ENCODE results near the gene CCNB2. TPM values are rescaled to one million over a fixed set of nuclear protein-coding genes. Genes with fewer than 3 reads are reported as not detected.

CCNB2 gene
- total RNA-seq, 6 experiments from 2014 or later = 27.7 to 61.5 (median 55.6) TPM

- Mint-ChIP-seq H3K4me1 (ENCODE audit: low read depth) (no peaks in the 10 kb centered on the region), H3K4me3 (no peak overlapping the region), H3K27me3 (ENCODE audit: insufficient read depth) (peaks cover 1% of the 10 kb centered on the region; the same call in 1 of the 2 replicates), H3K9me3 (peaks cover 19% of the 10 kb centered on the region), H3K36me3 (ENCODE audit: low read depth) (peaks cover 51% of the 10 kb centered on the region), H3K27ac (no peak overlapping the region)
- no peak for TF ChIP-seq CTCF (IDR thresholded peaks at IDR 0.05)
- DNase-seq = no peak
Observed at GRCh38 chr15:59133929-59134427, 29.0 kb downstream of the CCNB2 start.

DNA sequence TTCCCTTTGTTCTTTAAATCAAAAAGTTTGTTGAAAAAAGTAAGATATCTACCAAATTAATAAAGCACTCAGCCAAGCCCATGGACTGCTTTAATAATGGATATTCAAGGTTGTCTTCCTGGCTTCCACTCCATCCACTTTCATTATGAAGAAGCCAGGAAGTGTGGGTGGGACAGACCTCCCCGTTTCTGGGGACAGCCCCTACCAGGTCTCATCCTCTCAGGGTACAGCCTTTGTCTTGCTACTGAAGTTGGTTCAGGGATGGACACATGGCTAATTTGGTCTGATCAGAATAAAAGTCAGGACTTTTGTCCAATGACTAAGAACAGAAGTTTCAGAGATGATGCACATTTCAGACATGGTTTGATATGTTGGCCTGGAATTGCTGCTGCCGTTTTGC, 32.6 kb downstream of the CCNB2 start:
- no peaks in the 10 kb centered on the region for H3K9me3 Mint-ChIP-seq
- H3K4me3 Mint-ChIP-seq = no peak overlapping the region
- H3K27me3 Mint-ChIP-seq (ENCODE audit: insufficient read depth) = no peaks in the 10 kb centered on the region; the same call in 1 of the 2 replicates
- TF ChIP-seq CTCF (IDR thresholded peaks at IDR 0.05) = no peak
- no peak overlapping the region for H3K27ac Mint-ChIP-seq
- no peak for DNase-seq
- peaks cover 21% of the 10 kb centered on the region for H3K36me3 Mint-ChIP-seq (ENCODE audit: low read depth)
- no peaks in the 10 kb centered on the region for H3K4me1 Mint-ChIP-seq (ENCODE audit: low read depth)

DNA sequence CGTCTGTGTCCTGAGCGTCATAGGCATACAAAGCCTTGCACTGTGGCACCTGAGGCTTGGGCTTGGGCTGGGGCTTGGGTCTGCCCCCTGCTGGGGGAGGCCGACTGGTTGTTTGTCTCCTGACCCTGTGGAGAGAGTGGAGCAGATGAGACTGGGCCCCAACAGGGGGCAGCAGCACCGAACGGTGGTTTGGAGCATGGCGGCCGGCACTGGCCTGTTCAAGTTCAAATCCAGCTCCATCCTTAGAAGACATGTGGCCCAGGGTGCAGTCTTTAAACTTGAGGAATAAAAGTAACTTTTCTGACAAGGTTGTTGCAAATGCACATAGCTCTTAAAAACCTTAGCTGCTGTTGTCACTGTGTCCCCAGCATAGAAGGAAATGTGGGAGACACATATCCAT, 33.3 kb downstream of the CCNB2 start:
- Mint-ChIP-seq H3K4me1 (ENCODE audit: low read depth) (no peaks in the 10 kb centered on the region), H3K4me3 (no peak overlapping the region), H3K9me3 (no peaks in the 10 kb centered on the region), H3K27ac (no peak overlapping the region), H3K36me3 (ENCODE audit: low read depth) (peaks cover 17% of the 10 kb centered on the region), H3K27me3 (ENCODE audit: insufficient read depth) (no peaks in the 10 kb centered on the region)
- TF ChIP-seq CTCF (IDR thresholded peaks at IDR 0.05) = peak; percentile 80
- DNase-seq = peak; percentile 26

- H3K27me3 Mint-ChIP-seq (ENCODE audit: insufficient read depth) = no peaks in the 10 kb centered on the region
- H3K27ac Mint-ChIP-seq = peak overlapping the region; percentile 29; the same call in 1 of the 2 replicates
- no peak for TF ChIP-seq CTCF (IDR thresholded peaks at IDR 0.05)
- no peaks in the 10 kb centered on the region for H3K9me3 Mint-ChIP-seq
- H3K36me3 Mint-ChIP-seq (ENCODE audit: low read depth) = peaks cover 8% of the 10 kb centered on the region
- no peaks in the 10 kb centered on the region for H3K4me1 Mint-ChIP-seq (ENCODE audit: low read depth)
- no peak overlapping the region for H3K4me3 Mint-ChIP-seq
- DNase-seq = no peak
Observed at GRCh38 chr15:59140422-59141226, 35.7 kb downstream of the CCNB2 start.

- H3K4me1 Mint-ChIP-seq (ENCODE audit: low read depth) = peaks cover 6% of the 10 kb centered on the region
- no peak overlapping the region for H3K27ac Mint-ChIP-seq
- no peak overlapping the region for H3K4me3 Mint-ChIP-seq
Observed at GRCh38 chr15:59143281-59143680, 38.3 kb downstream of the CCNB2 start.

More at GRCh38 chr15:59143281-59143680, 38.3 kb downstream of the CCNB2 start:
- no peak for DNase-seq
- Mint-ChIP-seq H3K9me3 (no peaks in the 10 kb centered on the region), H3K36me3 (ENCODE audit: low read depth) (peaks cover 4% of the 10 kb centered on the region; the same call in 1 of the 2 replicates), H3K27me3 (ENCODE audit: insufficient read depth) (no peaks in the 10 kb centered on the region)
- no peak for TF ChIP-seq CTCF (IDR thresholded peaks at IDR 0.05)
